ENCODE measurements around the gene ATP2A3. TPM values are rescaled to one million over a fixed set of nuclear protein-coding genes. Genes with fewer than 3 reads are reported as not detected.

ATP2A3 gene
- total and polyA plus RNA-seq, 9 donors, result 1.6 to 9.9 (median 4.2) TPM

- peaks cover 2% of the 10 kb centered on the region for H3K4me1 ChIP-seq (ENCODE audit: insufficient read depth)
- intact Hi-C loops (cut with DNase I), result no loop called here
- no peak overlapping the region for H3K27ac ChIP-seq
- no peak overlapping the region for H3K4me3 ChIP-seq
- 90 to 93% (median 91%) methylated on average over 12 of the region's 12 CpGs for WGBS, 3 donors
- H3K27me3 ChIP-seq, result no peaks in the 10 kb centered on the region
- peak in 1 of 5 donors; percentile 2 for DNase-seq
- peaks cover 0 to 3% of the 10 kb centered on the region in 2 donors for H3K9me3 ChIP-seq
- TF ChIP-seq POLR2A (IDR thresholded peaks at IDR 0.05), result no peak
- no peak for TF ChIP-seq CTCF (IDR thresholded peaks at IDR 0.05)
- TF ChIP-seq EP300 (IDR thresholded peaks at IDR 0.05), result no peak
- H3K36me3 ChIP-seq, result no peaks in the 10 kb centered on the region
Measured at GRCh38 chr17:3990386-3991127, 26.3 kb upstream of the ATP2A3 start.

DNA sequence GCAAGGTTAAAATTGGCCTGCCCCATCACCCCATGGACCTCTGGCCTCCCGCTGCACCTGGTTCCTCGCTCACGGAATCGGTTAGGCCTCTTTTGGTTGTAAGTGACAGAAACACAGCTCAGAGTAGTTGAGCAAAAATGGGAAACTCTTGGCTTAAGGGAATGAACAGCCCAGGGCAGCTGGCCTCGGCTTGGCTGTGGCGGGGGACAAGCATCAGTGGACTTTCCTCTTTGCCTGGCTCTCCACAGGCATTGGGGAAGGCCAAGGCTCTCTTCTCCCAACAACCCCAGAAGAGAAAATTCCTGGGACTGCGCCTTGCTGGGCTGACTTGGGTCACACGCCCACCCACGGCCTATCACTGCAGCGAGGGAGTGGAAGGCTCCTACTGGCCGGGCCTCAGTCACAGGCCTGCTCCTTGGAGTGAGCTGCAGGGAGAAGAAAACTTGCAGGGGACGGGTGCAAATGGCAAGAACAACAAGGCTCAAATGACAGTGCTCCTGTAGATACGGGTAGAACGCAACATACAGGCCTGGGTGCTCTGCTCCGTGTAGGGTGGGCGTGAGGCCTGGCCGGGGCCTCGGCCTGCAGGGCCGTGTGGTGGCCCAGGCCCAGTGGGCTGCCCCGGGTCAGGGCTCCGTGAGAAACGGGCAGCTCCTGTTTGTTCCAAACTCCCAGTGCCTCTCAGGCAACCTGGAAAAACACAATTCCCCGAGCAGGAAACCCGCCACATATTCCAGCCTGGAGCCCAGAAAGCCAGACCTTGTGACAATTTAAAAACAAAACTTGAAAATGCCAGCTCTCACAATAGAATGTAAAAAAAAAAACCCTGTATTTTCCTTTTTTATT is 25.0 kb upstream of the ATP2A3 start:
- H3K36me3 ChIP-seq, result no peaks in the 10 kb centered on the region
- TF ChIP-seq POLR2A (IDR thresholded peaks at IDR 0.05) (no peak), CTCF (IDR thresholded peaks at IDR 0.05) (no peak)
- 69 to 77% (median 77%) methylated on average over 24 of the region's 24 CpGs for WGBS, 3 donors
- H3K27ac ChIP-seq, result peak overlapping the region in 1 of 2 donors; percentile 6
- H3K9me3 ChIP-seq, result no peaks in the 10 kb centered on the region
- peaks cover 2% of the 10 kb centered on the region for H3K4me1 ChIP-seq (ENCODE audit: insufficient read depth)
- intact Hi-C loops (cut with DNase I), result no loop called here
- peak in 1 of 5 donors; percentile 12 for DNase-seq
- no peaks in the 10 kb centered on the region for H3K27me3 ChIP-seq
- H3K4me3 ChIP-seq, result no peak overlapping the region

- no peaks in the 10 kb centered on the region for H3K27me3 ChIP-seq
- H3K36me3 ChIP-seq, result no peaks in the 10 kb centered on the region
- H3K4me1 ChIP-seq (ENCODE audit: insufficient read depth), result peaks cover 4% of the 10 kb centered on the region
- 42 to 50% (median 43%) methylated on average over 4 of the region's 4 CpGs for WGBS, 3 donors
- H3K4me3 ChIP-seq, result no peak overlapping the region
- no peak for TF ChIP-seq POLR2A (IDR thresholded peaks at IDR 0.05)
- no peak for TF ChIP-seq CTCF (IDR thresholded peaks at IDR 0.05)
- TF ChIP-seq EP300 (IDR thresholded peaks at IDR 0.05), result no peak
- H3K9me3 ChIP-seq, result no peaks in the 10 kb centered on the region
- H3K27ac ChIP-seq, result no peak overlapping the region
- DNase-seq, result peak in 1 of 5 donors; percentile 11
- intact Hi-C loops (cut with DNase I), result no loop called here
Measured at GRCh38 chr17:3988297-3989040, 24.2 kb upstream of the ATP2A3 start.

- Histone ChIP-seq H3K4me3 (no peak overlapping the region), H3K27me3 (no peaks in the 10 kb centered on the region), H3K4me1 (ENCODE audit: insufficient read depth) (peaks cover 4% of the 10 kb centered on the region), H3K36me3 (no peaks in the 10 kb centered on the region), H3K27ac (no peak overlapping the region), H3K9me3 (no peaks in the 10 kb centered on the region)
- DNase-seq, result no peak
- TF ChIP-seq EP300 (IDR thresholded peaks at IDR 0.05) (no peak), CTCF (IDR thresholded peaks at IDR 0.05) (no peak), POLR2A (IDR thresholded peaks at IDR 0.05) (no peak)
- intact Hi-C loops (cut with DNase I), result no loop called here
- 86 to 91% (median 89%) methylated on average over 8 of the region's 8 CpGs for WGBS, 3 donors
Measured at GRCh38 chr17:3986939-3987335, 22.7 kb upstream of the ATP2A3 start.
